ENCODE measurements around the gene PSMB2. TPM values are rescaled to one million over a fixed set of nuclear protein-coding genes. Genes with fewer than 3 reads are reported as not detected.
A peak's percentile ranks its signal among the peaks of the same experiment; 100 is the strongest.

Gene PSMB2
- total and polyA plus RNA-seq, 2 experiments from 2014 or later, result 22.5 to 72.8 TPM

DNA sequence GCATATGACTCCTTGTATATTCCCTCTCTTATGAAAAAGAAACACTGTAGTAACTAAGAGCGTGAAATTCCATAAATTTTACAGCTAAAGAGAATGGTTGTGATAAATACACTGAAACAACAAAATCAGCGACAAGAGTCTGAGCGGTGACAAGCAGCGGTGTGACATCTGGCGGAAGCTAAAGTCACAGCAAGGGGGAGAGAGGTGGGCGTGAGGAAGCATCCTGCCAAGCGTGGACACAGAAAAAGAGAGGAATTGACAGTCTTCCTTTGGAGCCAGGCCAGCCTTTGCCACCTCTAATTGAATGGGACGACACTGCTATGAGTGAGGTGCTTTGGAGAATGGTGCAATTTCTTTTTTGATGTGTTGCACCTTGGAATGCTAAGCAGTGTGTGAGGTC, 25.9 kb downstream of the PSMB2 start:
- TF ChIP-seq, protein P1, sequence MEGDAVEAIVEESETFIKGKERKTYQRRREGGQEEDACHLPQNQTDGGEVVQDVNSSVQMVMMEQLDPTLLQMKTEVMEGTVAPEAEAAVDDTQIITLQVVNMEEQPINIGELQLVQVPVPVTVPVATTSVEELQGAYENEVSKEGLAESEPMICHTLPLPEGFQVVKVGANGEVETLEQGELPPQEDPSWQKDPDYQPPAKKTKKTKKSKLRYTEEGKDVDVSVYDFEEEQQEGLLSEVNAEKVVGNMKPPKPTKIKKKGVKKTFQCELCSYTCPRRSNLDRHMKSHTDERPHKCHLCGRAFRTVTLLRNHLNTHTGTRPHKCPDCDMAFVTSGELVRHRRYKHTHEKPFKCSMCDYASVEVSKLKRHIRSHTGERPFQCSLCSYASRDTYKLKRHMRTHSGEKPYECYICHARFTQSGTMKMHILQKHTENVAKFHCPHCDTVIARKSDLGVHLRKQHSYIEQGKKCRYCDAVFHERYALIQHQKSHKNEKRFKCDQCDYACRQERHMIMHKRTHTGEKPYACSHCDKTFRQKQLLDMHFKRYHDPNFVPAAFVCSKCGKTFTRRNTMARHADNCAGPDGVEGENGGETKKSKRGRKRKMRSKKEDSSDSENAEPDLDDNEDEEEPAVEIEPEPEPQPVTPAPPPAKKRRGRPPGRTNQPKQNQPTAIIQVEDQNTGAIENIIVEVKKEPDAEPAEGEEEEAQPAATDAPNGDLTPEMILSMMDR (IDR thresholded peaks at IDR 0.05; ENCODE audit: low read depth, low read length), result no peak
- H3K27ac ChIP-seq, result no peak overlapping the region
- peaks cover 7% of the 10 kb centered on the region for H3K36me3 ChIP-seq
- H3K4me1 ChIP-seq (ENCODE audit: low read depth), result peaks cover 7% of the 10 kb centered on the region
- no peak for DNase-seq (ENCODE audit: low read depth in 1 of 2, low spot score in 1 of 2)
- no peak overlapping the region for H3K4me3 ChIP-seq
- H3K9me3 ChIP-seq (ENCODE audit: low read depth), result no peaks in the 10 kb centered on the region
- H3K27me3 ChIP-seq, result peaks cover 22% of the 10 kb centered on the region

DNA sequence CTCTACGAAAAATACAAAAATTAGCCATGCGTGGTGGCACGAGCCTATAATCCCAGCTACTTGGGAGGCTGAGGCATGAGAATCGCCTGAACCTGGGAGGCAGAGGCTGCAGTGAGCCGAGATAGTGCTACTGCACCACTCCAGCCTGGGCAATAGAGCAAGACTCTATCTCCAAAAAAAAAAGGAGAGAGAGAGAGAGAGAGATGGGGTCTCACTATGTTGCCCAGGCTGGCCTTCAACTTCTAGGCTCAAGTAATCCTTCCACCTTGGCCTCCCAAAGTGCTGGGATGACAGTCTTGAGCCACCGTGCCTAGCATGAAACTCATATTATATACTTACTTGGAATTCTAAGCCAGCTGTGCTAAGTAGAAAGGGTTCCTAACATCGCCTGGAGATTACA, 29.7 kb downstream of the PSMB2 start:
- H3K36me3 ChIP-seq, result peaks cover 21% of the 10 kb centered on the region

DNA sequence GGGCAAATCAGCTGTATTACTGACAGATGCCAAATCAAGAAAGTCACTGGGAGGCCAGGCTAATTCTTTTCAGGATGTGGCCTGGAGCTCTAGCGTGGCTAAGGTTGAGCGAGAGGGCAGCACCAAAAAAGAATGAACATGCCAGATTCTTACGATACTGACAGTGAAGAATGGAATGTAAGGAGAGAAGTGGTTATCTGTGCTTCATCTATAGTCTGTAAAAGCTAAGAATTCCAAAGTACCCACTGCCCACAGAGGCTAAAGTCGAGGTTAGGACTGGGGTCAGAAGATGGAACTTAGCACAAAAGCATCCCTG, 35.5 kb downstream of the PSMB2 start:
- Histone ChIP-seq H3K4me1 (ENCODE audit: low read depth) (no peaks in the 10 kb centered on the region), H3K9me3 (ENCODE audit: low read depth) (no peaks in the 10 kb centered on the region), H3K27me3 (no peaks in the 10 kb centered on the region), H3K36me3 (peaks cover 18% of the 10 kb centered on the region), H3K27ac (no peak overlapping the region), H3K4me3 (no peak overlapping the region)
- DNase-seq (ENCODE audit: low read depth in 1 of 2, low spot score in 1 of 2), result peak in 1 of 2 donors; percentile 27
- TF ChIP-seq, protein P1 (IDR thresholded peaks at IDR 0.05; ENCODE audit: low read depth, low read length), result no peak

More for the DNA sequence above, 29.7 kb downstream of the PSMB2 start:
- no peak overlapping the region for H3K4me3 ChIP-seq
- H3K9me3 ChIP-seq (ENCODE audit: low read depth), result no peaks in the 10 kb centered on the region
- DNase-seq (ENCODE audit: low read depth in 1 of 2, low spot score in 1 of 2), result no peak
- no peak overlapping the region for H3K27ac ChIP-seq
- H3K27me3 ChIP-seq, result peaks cover 22% of the 10 kb centered on the region
- TF ChIP-seq, protein P1 (IDR thresholded peaks at IDR 0.05; ENCODE audit: low read depth, low read length), result no peak
- no peaks in the 10 kb centered on the region for H3K4me1 ChIP-seq (ENCODE audit: low read depth)

DNA sequence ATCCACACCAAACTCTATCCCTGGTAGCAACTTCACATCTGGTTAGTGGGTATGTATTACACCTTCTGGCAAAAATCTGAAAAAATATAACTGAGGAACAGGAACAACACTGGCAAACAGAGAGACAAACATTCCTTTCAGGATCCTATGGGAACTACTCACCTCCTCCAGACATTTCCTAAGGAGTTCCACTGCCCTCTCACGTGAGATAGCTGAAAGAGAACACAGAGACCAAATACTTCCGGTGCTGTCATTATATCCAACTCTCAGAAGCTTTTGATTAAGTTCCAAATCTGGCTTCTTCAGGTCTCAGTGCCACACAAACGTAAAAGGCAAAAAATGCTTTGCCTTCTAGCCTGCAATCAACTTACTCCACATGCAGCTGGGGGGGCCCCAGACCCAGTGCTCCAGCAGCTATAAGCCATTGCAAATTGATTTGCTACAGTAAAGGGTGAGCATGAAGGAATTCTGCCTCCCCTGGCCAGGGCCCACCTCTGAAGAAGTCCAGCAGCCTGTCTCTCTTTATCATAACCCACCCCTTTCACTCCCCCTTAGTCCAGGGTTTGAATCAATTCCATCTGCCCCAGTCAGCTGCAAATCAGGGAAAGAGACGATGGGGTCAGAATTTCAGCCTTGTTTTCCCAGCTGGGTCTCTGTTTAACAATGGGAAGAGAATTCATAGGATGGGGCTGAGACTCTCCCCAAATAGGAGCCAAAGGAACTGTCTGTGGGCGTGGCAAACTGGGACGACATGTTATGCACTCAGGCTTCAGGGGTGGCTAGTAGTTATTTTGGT, 36.1 kb downstream of the PSMB2 start:
- Histone ChIP-seq H3K27ac (no peak overlapping the region), H3K4me3 (no peak overlapping the region), H3K4me1 (ENCODE audit: low read depth) (no peaks in the 10 kb centered on the region), H3K27me3 (no peaks in the 10 kb centered on the region), H3K36me3 (peaks cover 18% of the 10 kb centered on the region), H3K9me3 (ENCODE audit: low read depth) (no peaks in the 10 kb centered on the region)
- DNase-seq (ENCODE audit: low read depth in 1 of 2, low spot score in 1 of 2), result peak in 1 of 2 donors; percentile 47
- TF ChIP-seq, protein P1 (IDR thresholded peaks at IDR 0.05; ENCODE audit: low read depth, low read length), result no peak

DNA sequence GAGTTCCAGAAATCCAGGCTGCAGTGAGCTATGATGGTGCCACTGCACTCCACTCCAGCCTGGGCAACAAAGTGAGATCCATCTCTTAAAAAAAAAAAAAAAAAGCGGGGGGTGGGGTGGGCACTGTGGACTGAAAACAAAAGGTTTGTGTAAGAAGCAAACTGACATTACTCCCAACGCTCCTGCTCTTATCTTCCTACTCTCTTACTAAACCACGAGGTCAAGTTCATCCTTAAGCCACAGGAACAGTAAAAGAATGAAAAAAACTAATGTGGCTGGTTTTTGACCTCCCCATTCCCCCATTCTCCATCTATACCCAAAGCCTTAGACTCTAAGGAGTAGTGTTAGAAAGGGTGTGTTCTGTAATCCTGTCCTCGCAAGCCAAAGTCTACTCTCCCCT, 37.4 kb downstream of the PSMB2 start:
- no peak overlapping the region for H3K4me3 ChIP-seq
- H3K27me3 ChIP-seq, result no peaks in the 10 kb centered on the region
- peaks cover 13% of the 10 kb centered on the region for H3K36me3 ChIP-seq
- DNase-seq (ENCODE audit: low read depth in 1 of 2, low spot score in 1 of 2), result peak in 1 of 2 donors; percentile 65
- TF ChIP-seq, protein P1 (IDR thresholded peaks at IDR 0.05; ENCODE audit: low read depth, low read length), result no peak
- no peaks in the 10 kb centered on the region for H3K9me3 ChIP-seq (ENCODE audit: low read depth)
- no peak overlapping the region for H3K27ac ChIP-seq
- no peaks in the 10 kb centered on the region for H3K4me1 ChIP-seq (ENCODE audit: low read depth)
